Esophagus squamous epithelium (tissue), 5 donors: ENCODE results near the gene WSCD2. TPM values are rescaled to one million over a fixed set of nuclear protein-coding genes. Genes with fewer than 3 reads are reported as not detected.

Experiments
- DNase-seq: peaks from one replicate; lab custom pipeline; 2025; lab: John Stamatoyannopoulos, UW
- H3K27ac ChIP-seq, 4 donors: fragments of 200-600 bp; sonication (generic); one replicate each; pipeline ENCODE4 v1.5.1; 2016 to 2019; ENCODE audit warnings: mild to moderate bottlenecking in 1 of 4
- H3K27me3 ChIP-seq, 4 donors: fragments of 200-600 bp; sonication (generic); 1 replicate in 3 of 4; 2 replicates in 1 of 4; pipeline versions ENCODE4 v1.5.1 to v1.6.0; 2017 to 2021; ENCODE audit warnings: antibody characterized with exemption in 1 of 4
- H3K36me3 ChIP-seq, 3 donors: fragments of 200-600 bp; sonication (generic); one replicate each; pipeline ENCODE4 v1.5.1; 2016 to 2019
- H3K4me1 ChIP-seq, 3 donors: fragments of 200-600 bp; sonication (generic); one replicate each; pipeline ENCODE4 v1.5.1; 2017 to 2019
- H3K4me3 ChIP-seq, 4 donors: fragments of 200-600 bp; sonication (generic); 1 replicate in 3 of 4; 2 replicates in 1 of 4; pipeline ENCODE4 v1.5.1; 2016 to 2019; ENCODE audit warnings: mild to moderate bottlenecking in 2 of 4, moderate library complexity in 1 of 4
- H3K9me3 ChIP-seq, 3 donors: fragments of 200-600 bp; sonication (generic); one replicate each; pipeline ENCODE4 v1.5.1; 2016 to 2019
- CTCF ChIP-seq, 6 experiments: fragments of 450-650 bp in 4 of 6; fragments of 200-600 bp in 2 of 6; sonication (generic) in 2 of 6; IDR thresholded peaks; one replicate each; pipeline ENCODE4 v1.5.1; 2016 to 2019; ENCODE audit warnings: antibody characterized with exemption in 6 of 6, mild to moderate bottlenecking in 4 of 6, moderate library complexity in 4 of 6
- POLR2A ChIP-seq, 4 donors: fragments of 450-650 bp; IDR thresholded peaks; one replicate each; pipeline ENCODE4 v1.6.1; 2017; ENCODE audit warnings: antibody characterized with exemption in 4 of 4, mild to moderate bottlenecking in 4 of 4, moderate library complexity in 3 of 4
- WGBS, 2 donors: methylation state at CpG; one replicate each; pipeline ENCODE4 v1.1.5; 2018; 5-methylcytosine and 5-hydroxymethylcytosine counted together
- intact Hi-C: fragments of 100-400 bp; cut with DNase I; formaldehyde crosslinking; loops from one replicate; pipeline ENCODE4 v1.15.0; 2022
- total RNA-seq, 4 donors: library from RNA; depleted of rRNA; stranded (reverse); fragments of >200 nt; gene quantifications; one replicate each; pipeline ENCODE4 v1.1.0, GENCODE V29; 2016
- donor health status: DM: yes; HTN: yes; CAD: no.

Gene WSCD2
- total RNA-seq, 4 donors from 2014 or later, result 0.62 to 3.6 (median 3.3) TPM; not detected in 1

DNA sequence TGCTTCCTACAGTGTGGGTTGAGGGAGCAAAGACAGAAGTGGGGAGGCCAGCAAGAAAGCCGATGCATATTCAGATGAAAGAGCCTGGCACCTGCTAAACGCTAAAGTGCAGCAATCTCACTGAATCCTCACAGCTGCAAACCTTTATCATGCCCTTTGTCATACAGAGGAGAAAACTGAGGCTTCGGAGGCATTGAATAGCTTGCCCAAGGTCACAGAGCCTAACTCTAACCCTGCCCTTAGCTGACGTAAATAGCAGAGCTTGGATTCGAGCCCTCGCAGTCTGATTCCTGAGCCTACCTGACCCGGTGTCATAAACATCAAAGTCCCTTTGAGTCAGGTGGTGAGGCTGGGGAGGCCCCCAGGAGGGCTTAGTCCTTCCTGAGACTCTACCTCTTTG is 155.1 kb downstream of the WSCD2 start:
- Histone ChIP-seq H3K4me1 (no peaks in the 10 kb centered on the region), H3K27ac (no peak overlapping the region), H3K36me3 (no peaks in the 10 kb centered on the region), H3K9me3 (no peaks in the 10 kb centered on the region), H3K27me3 (peaks cover 0 to 14% (median 0%) of the 10 kb centered on the region in 4 donors), H3K4me3 (no peak overlapping the region)
- TF ChIP-seq POLR2A (IDR thresholded peaks at IDR 0.05) (no peak), CTCF (IDR thresholded peaks at IDR 0.05) (no peak)
- intact Hi-C loops, result no loop called here
- DNase-seq, result no peak
- 57 to 68% methylated on average over 6 to 7 of the region's 7 CpGs for WGBS, 2 donors

DNA sequence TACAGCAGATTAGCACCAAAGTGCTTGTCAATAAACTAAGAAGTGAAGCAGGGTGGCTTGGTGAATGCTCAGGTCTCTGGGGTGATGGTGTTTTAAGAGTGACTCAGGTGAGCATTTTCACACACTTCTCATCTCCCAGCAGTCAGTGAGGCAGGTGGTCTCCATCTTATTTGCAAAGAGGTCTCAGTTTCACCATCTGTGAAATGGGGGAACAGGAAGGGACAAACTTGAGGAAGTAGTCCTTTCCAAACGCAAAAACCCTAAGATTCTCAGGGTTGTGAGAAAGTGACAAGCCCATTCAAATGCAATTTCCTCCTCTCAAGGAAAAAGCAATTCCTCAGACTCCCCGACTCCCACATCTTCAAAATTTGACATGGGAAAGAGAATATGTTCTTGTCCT is 155.9 kb downstream of the WSCD2 start:
- Histone ChIP-seq H3K27me3 (peaks cover 0 to 14% (median 0%) of the 10 kb centered on the region in 4 donors), H3K4me3 (no peak overlapping the region), H3K9me3 (no peaks in the 10 kb centered on the region), H3K4me1 (no peaks in the 10 kb centered on the region), H3K27ac (no peak overlapping the region), H3K36me3 (no peaks in the 10 kb centered on the region)
- intact Hi-C loops, result no loop called here
- no peak for TF ChIP-seq CTCF (IDR thresholded peaks at IDR 0.05)
- TF ChIP-seq POLR2A (IDR thresholded peaks at IDR 0.05), result no peak
- no peak for DNase-seq
- 40 to 44% methylated on average over 2 of the region's 2 CpGs for WGBS, 2 donors

GRCh38 chr12:108287227-108287626 is 158.1 kb downstream of the WSCD2 start:
- H3K36me3 ChIP-seq, result no peaks in the 10 kb centered on the region
- intact Hi-C loops, result no loop called here
- H3K4me1 ChIP-seq, result no peaks in the 10 kb centered on the region
- no peak for DNase-seq
- H3K27ac ChIP-seq, result no peak overlapping the region
- TF ChIP-seq CTCF (IDR thresholded peaks at IDR 0.05), result no peak
- TF ChIP-seq POLR2A (IDR thresholded peaks at IDR 0.05), result no peak
- H3K27me3 ChIP-seq, result peaks cover 0 to 20% (median 0%) of the 10 kb centered on the region in 4 donors
- WGBS, 2 donors, result 82 to 93% methylated on average over 3 of the region's 3 CpGs
- no peak overlapping the region for H3K4me3 ChIP-seq
- no peaks in the 10 kb centered on the region for H3K9me3 ChIP-seq

DNA sequence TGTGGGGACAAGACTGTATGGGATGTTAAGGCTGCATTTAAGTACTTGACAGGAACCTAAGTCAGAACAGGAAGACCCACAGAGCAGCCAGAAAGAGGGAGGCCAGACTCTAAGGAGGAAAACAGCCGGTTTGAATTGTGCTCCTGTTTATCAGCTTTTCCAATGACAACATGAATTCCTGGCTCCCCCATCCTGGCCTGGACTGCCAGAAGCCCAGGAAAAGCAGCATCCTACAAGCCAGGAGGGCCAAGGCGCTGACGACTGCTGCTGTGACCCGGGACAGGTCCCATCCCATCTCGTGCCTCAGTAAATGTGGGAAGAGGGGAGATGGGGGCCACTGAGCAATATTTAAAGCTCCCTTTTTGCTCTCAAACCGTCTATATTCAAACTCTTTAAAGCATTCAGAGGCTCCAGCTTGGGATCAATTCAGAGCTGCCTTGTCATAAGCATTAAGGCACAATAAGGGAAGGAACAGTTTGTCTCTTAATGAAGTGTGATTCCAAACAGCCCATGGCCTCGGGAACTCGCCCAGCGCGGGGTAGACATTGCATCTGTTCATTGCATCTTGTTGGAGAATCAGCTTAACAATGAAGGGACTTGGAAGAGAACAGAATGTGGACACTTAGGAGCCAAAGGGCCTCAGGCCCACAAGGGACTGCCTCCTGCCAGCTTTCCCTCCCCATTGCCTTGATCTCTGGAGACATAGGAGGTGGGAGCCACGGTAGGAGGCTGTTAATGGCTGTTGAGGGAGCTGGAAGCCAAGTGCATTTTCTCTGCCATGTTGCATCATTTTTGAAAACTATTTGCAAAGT is 160.5 kb downstream of the WSCD2 start:
- Histone ChIP-seq H3K4me1 (no peaks in the 10 kb centered on the region), H3K27ac (peak overlapping the region in 2 of 4 donors; percentile 70 to 72), H3K27me3 (peaks cover 0 to 19% (median 0%) of the 10 kb centered on the region in 4 donors), H3K9me3 (no peaks in the 10 kb centered on the region), H3K36me3 (no peaks in the 10 kb centered on the region), H3K4me3 (no peak overlapping the region)
- DNase-seq, result no peak
- intact Hi-C loops, result no loop called here
- TF ChIP-seq CTCF (IDR thresholded peaks at IDR 0.05) (no peak), POLR2A (IDR thresholded peaks at IDR 0.05) (no peak)
- WGBS, 2 donors, result 44 to 56% methylated on average over 8 to 11 of the region's 11 CpGs

DNA sequence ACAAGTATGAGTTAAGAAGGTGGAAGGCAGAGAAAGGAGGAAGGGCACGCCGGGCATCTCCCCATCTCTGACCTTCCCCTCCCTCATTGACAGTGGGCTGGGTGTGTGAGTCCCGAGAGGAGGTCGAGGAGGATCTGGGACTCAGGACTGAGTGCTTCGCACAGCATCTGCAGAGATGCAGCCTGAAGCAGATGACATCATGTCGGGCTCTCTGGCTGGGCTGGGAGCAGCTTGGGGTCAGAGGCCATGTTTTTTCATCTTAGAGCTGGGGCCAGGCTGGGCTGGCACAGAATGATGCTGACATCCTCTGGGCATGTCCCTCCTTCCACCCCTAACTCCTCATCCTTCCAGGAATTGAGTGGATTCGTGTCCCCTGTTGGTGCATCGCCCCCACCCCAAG is 166.6 kb downstream of the WSCD2 start:
- no peak for TF ChIP-seq CTCF (IDR thresholded peaks at IDR 0.05)

More for the DNA sequence above, 166.6 kb downstream of the WSCD2 start:
- no peak overlapping the region for H3K27ac ChIP-seq
- H3K9me3 ChIP-seq, result no peaks in the 10 kb centered on the region
- peaks cover 0 to 21% (median 0%) of the 10 kb centered on the region in 4 donors for H3K27me3 ChIP-seq
- H3K4me1 ChIP-seq, result peaks cover 0 to 12% (median 0%) of the 10 kb centered on the region in 3 donors
- intact Hi-C loops, result no loop called here
- no peak overlapping the region for H3K4me3 ChIP-seq
- no peaks in the 10 kb centered on the region for H3K36me3 ChIP-seq
- no peak for DNase-seq
- 49 to 52% methylated on average over 6 to 7 of the region's 8 CpGs for WGBS, 2 donors
